Astrocyte of the spinal cord (primary cell): ENCODE data around the gene RBBP7.
A peak's percentile ranks its signal among the peaks of the same experiment; 100 is the strongest.

ENCODE experiments used
- DNase-seq: peaks from one replicate; pipeline ENCODE4 v3.0.0; 2011; ENCODE audit warnings: low read depth, low spot score
- H3K4me3 ChIP-seq: 2 replicates; pipeline ENCODE4 v1.5.1; 2011; ENCODE audit warnings: low read depth, mild to moderate bottlenecking, low read length, moderate library complexity
- CTCF ChIP-seq: IDR thresholded peaks from 2 replicates; pipeline ENCODE4 v1.5.1; 2012; ENCODE audit warnings: low read depth, mild to moderate bottlenecking, low read length, inconsistent platforms
- in situ Hi-C: cut with HindIII; loops from 2 replicates; pipeline ENCODE4 v1.10.0; 2017; ENCODE audit warnings: low sequenced_read_pairs

The RBBP7 gene

GRCh38 chrX:16814597-16814996 is 55.6 kb downstream of the RBBP7 start:
- no peak for DNase-seq
- no peak for TF ChIP-seq CTCF
- in situ Hi-C loops, result no loop called here
- no peak overlapping the region for H3K4me3 ChIP-seq

- H3K4me3 ChIP-seq, result peak overlapping the region; percentile 16
- DNase-seq, result peak; percentile 40
- TF ChIP-seq CTCF, result no peak
- in situ Hi-C loops, result no loop called here
These were observed 62.1 kb downstream of the RBBP7 start for GRCh38 chrX:16807976-16808542.

- peak; percentile 55 for DNase-seq
- TF ChIP-seq CTCF, result peak; percentile 70
- in situ Hi-C loops, result no loop called here
- H3K4me3 ChIP-seq, result no peak overlapping the region
These were observed 62.6 kb downstream of the RBBP7 start for GRCh38 chrX:16807548-16807947.

- TF ChIP-seq CTCF, result no peak
- no peak for DNase-seq
- no peak overlapping the region for H3K4me3 ChIP-seq
- in situ Hi-C loops, result no loop called here
These were observed 65.2 kb downstream of the RBBP7 start for GRCh38 chrX:16804923-16805464.

- in situ Hi-C loops, result no loop called here
- no peak overlapping the region for H3K4me3 ChIP-seq
- no peak for TF ChIP-seq CTCF
- no peak for DNase-seq
These were observed 72.3 kb downstream of the RBBP7 start for GRCh38 chrX:16797841-16798240.

- no peak for TF ChIP-seq CTCF
- in situ Hi-C loops, result no loop called here
- no peak overlapping the region for H3K4me3 ChIP-seq
- peak; percentile 14 for DNase-seq
These were observed 72.8 kb downstream of the RBBP7 start for GRCh38 chrX:16797358-16797757.
